ENCODE data around the gene TCF4. TPM values are rescaled to one million over a fixed set of nuclear protein-coding genes. Genes with fewer than 3 reads are reported as not detected.

TCF4 gene
- total RNA-seq: under 1 TPM; 0.28 to 0.45 TPM

DNA sequence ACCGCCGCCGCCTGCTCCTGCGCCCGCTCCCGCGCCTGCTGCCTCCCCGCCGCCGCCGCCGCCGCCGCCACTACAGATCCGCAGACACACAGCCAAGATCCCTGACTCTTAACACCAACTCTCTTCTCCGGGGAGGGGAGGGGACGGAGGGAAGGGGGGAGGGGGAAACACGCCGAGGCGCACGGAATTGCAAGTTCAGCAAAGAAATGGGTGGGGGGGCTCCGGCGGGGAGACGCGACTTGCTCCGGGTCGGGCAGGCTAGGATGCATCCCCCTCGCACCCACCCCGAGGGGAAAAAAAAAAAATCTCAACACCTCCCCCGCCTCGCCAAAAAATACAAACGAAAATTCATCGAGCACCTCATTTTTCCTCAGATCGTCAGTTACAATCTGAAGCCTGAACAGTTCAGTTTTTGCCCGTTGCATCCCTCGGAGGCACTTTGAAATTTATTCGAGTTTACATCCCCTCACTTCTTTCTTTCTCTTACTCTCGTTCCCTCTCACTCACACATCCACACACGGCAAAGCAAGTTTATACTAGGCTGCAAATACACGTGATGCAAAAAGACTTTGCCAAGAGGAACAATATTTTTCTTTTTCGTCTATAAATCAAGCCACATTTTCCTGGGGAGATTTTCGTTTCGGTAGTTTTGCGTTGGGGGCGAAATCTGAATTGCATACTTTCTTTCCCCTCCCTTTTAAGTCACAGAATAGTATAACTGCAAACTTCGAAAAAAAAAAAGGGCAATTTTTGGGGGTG is at the start of gene TCF4:
Gene TCF4, minus strand, starts transcription at position 82 of the 759 bp plus-strand sequence. CDS start 1,076 bp downstream, outside the sequence.
- Mint-ChIP-seq H3K4me3 (peak within 1 kb of the TSS; percentile 75), H3K4me1 (peaks cover 21% of the 10 kb centered on the region), H3K27me3 (peaks cover 44% of the 10 kb centered on the region), H3K36me3 (ENCODE audit: low read depth) (peaks cover 3% of the 10 kb centered on the region), H3K27ac (peak within 1 kb of the TSS; percentile 49), H3K9me3 (no peaks in the 10 kb centered on the region)
- DNase-seq: peak; percentile 27
- ChIA-PET POLR2A (interaction anchor here (0.7 kb wide), 1 partner anchor 339 kb away, joined by 3 read pairs; no protein-coding TSS in a partner anchor), CTCF (no interaction called here)

DNA sequence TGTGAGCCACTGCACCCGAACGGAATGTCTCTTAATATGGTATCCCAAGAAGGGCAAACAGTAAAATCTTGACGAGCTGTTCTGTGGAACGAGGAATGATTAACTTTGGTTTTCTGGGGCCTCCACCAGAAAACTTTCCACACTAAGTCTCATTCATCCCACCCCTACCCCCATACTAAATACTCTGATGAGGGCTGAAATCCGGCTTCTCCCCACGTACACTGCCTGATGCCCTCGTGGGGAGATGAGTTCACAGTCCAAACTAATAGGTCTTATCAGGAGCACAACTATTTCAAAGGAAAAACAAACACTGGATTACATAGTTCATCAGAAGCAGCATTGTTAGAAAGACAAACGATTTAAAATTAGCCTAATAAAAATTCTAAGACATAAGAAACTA is 49.2 kb upstream of the TCF4 start:
- no peak for DNase-seq
- CTCF ChIA-PET: no interaction called here
- H3K4me3 Mint-ChIP-seq: no peak overlapping the region
- H3K9me3 Mint-ChIP-seq: peaks cover 12% of the 10 kb centered on the region
- H3K4me1 Mint-ChIP-seq: no peaks in the 10 kb centered on the region
- H3K27me3 Mint-ChIP-seq: no peaks in the 10 kb centered on the region
- no peak overlapping the region for H3K27ac Mint-ChIP-seq
- H3K36me3 Mint-ChIP-seq (ENCODE audit: low read depth): no peaks in the 10 kb centered on the region
- POLR2A ChIA-PET: no interaction called here

DNA sequence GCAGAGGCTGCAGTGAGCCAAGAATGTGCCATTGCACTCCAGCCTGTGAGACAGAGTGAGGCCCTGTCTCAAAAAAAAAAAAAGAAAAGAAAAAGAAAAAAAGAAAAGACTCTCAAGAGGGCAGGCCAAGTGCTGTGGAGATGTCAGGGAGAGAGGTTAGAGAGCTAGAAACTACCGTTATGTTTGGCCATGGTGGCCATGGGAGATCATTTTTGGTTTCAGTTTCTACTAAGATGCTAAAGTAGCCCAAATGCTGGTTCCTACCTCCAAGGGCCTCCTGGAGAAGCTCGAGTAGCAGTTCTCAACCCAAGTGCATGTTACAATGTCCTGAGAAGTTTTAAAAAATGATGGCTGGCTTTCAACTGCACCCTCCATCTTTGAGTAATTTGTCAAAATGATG is 47.4 kb upstream of the TCF4 start:
- H3K9me3 Mint-ChIP-seq: peaks cover 10% of the 10 kb centered on the region
- H3K4me1 Mint-ChIP-seq: no peaks in the 10 kb centered on the region
- H3K36me3 Mint-ChIP-seq (ENCODE audit: low read depth): no peaks in the 10 kb centered on the region
- no peak overlapping the region for H3K4me3 Mint-ChIP-seq
- no peak for DNase-seq
- POLR2A ChIA-PET: no interaction called here
- H3K27ac Mint-ChIP-seq: no peak overlapping the region
- CTCF ChIA-PET: no interaction called here
- H3K27me3 Mint-ChIP-seq: no peaks in the 10 kb centered on the region

DNA sequence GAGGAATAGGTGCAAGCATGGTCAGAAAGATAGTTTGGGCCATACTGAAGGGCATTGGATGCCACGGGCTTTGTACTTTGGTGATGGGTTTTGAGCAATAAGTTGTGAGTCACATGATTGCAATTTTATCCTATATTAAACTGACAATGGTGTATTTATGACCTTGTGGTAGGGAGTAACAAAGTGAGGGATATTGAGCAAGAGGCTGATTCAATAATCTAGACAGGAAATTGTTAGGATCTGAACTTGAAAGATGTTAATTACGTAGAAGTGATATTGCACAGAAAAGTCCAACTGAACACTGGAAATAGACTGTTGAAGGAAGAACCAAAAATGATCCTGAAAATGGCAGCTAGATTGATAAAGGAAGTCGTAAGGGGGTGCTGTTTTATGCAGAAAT is 46.6 kb upstream of the TCF4 start:
- POLR2A ChIA-PET: no interaction called here
- Mint-ChIP-seq H3K27me3 (no peaks in the 10 kb centered on the region), H3K4me3 (no peak overlapping the region), H3K4me1 (no peaks in the 10 kb centered on the region), H3K9me3 (peaks cover 10% of the 10 kb centered on the region), H3K27ac (no peak overlapping the region), H3K36me3 (ENCODE audit: low read depth) (no peaks in the 10 kb centered on the region)
- no peak for DNase-seq
- CTCF ChIA-PET: no interaction called here

GRCh38 chr18:55633032-55633431 is 45.0 kb upstream of the TCF4 start:
- Mint-ChIP-seq H3K4me3 (no peak overlapping the region), H3K4me1 (no peaks in the 10 kb centered on the region), H3K27me3 (no peaks in the 10 kb centered on the region), H3K27ac (no peak overlapping the region), H3K36me3 (ENCODE audit: low read depth) (no peaks in the 10 kb centered on the region), H3K9me3 (peaks cover 10% of the 10 kb centered on the region)
- no peak for DNase-seq
- POLR2A ChIA-PET: no interaction called here
- CTCF ChIA-PET: no interaction called here

DNA sequence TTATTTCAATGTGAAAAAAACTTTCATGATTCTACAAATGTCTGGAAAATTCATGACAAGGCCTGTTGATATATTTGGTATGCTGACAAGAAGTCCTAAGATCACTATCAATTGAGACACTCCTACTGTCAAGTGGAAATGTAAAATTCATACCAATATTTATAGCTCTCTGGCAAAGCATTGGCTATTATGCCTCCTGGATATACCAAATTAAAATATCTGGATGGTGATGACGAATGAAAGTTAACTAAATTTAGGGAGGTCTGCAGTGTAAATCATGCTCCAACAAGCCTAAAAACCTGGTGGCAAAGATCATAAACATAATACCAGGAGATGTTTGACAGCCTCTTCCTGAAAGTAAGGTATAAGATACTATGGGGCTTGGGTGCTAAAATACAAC is 41.1 kb upstream of the TCF4 start:
- H3K27me3 Mint-ChIP-seq: no peaks in the 10 kb centered on the region
- POLR2A ChIA-PET: no interaction called here
- no peaks in the 10 kb centered on the region for H3K4me1 Mint-ChIP-seq
- H3K9me3 Mint-ChIP-seq: peaks cover 4% of the 10 kb centered on the region
- DNase-seq: no peak
- no peak overlapping the region for H3K4me3 Mint-ChIP-seq
- no peak overlapping the region for H3K27ac Mint-ChIP-seq
- CTCF ChIA-PET: no interaction called here
- H3K36me3 Mint-ChIP-seq (ENCODE audit: low read depth): no peaks in the 10 kb centered on the region

GRCh38 chr18:55627007-55627406 is 39.0 kb upstream of the TCF4 start:
- CTCF ChIA-PET: no interaction called here
- peaks cover 3% of the 10 kb centered on the region for H3K9me3 Mint-ChIP-seq
- H3K36me3 Mint-ChIP-seq (ENCODE audit: low read depth): no peaks in the 10 kb centered on the region
- no peaks in the 10 kb centered on the region for H3K4me1 Mint-ChIP-seq
- no peak overlapping the region for H3K4me3 Mint-ChIP-seq
- no peak overlapping the region for H3K27ac Mint-ChIP-seq
- no peak for DNase-seq
- no peaks in the 10 kb centered on the region for H3K27me3 Mint-ChIP-seq
- POLR2A ChIA-PET: no interaction called here

GRCh38 chr18:55625901-55626300 is 37.9 kb upstream of the TCF4 start:
- Mint-ChIP-seq H3K4me1 (no peaks in the 10 kb centered on the region), H3K27me3 (no peaks in the 10 kb centered on the region), H3K27ac (no peak overlapping the region), H3K36me3 (ENCODE audit: low read depth) (no peaks in the 10 kb centered on the region), H3K9me3 (peaks cover 3% of the 10 kb centered on the region), H3K4me3 (no peak overlapping the region)
- ChIA-PET CTCF (no interaction called here), POLR2A (no interaction called here)
- DNase-seq: no peak

- Mint-ChIP-seq H3K4me1 (no peaks in the 10 kb centered on the region), H3K4me3 (no peak overlapping the region), H3K9me3 (peaks cover 4% of the 10 kb centered on the region), H3K27me3 (no peaks in the 10 kb centered on the region), H3K36me3 (ENCODE audit: low read depth) (no peaks in the 10 kb centered on the region), H3K27ac (no peak overlapping the region)
- ChIA-PET CTCF (no interaction called here), POLR2A (no interaction called here)
- DNase-seq: no peak
Observed at GRCh38 chr18:55623626-55624025, 35.6 kb upstream of the TCF4 start.

- Mint-ChIP-seq H3K27ac (no peak overlapping the region), H3K9me3 (no peaks in the 10 kb centered on the region), H3K4me3 (no peak overlapping the region), H3K36me3 (ENCODE audit: low read depth) (no peaks in the 10 kb centered on the region), H3K27me3 (no peaks in the 10 kb centered on the region), H3K4me1 (no peaks in the 10 kb centered on the region)
- CTCF ChIA-PET: no interaction called here
- DNase-seq: no peak
- POLR2A ChIA-PET: no interaction called here
Observed at GRCh38 chr18:55610506-55610905, 22.5 kb upstream of the TCF4 start.

GRCh38 chr18:55609160-55609825 is 21.3 kb upstream of the TCF4 start:
- no peaks in the 10 kb centered on the region for H3K4me1 Mint-ChIP-seq
- no peak for DNase-seq
- H3K36me3 Mint-ChIP-seq (ENCODE audit: low read depth): no peaks in the 10 kb centered on the region
- H3K27me3 Mint-ChIP-seq: no peaks in the 10 kb centered on the region
- CTCF ChIA-PET: no interaction called here
- no peaks in the 10 kb centered on the region for H3K9me3 Mint-ChIP-seq
- POLR2A ChIA-PET: no interaction called here
- H3K4me3 Mint-ChIP-seq: no peak overlapping the region
- no peak overlapping the region for H3K27ac Mint-ChIP-seq

- Mint-ChIP-seq H3K27ac (no peak overlapping the region), H3K36me3 (ENCODE audit: low read depth) (no peaks in the 10 kb centered on the region), H3K27me3 (no peaks in the 10 kb centered on the region), H3K4me1 (no peaks in the 10 kb centered on the region), H3K4me3 (no peak overlapping the region), H3K9me3 (no peaks in the 10 kb centered on the region)
- CTCF ChIA-PET: no interaction called here
- POLR2A ChIA-PET: no interaction called here
- DNase-seq: no peak
Observed at GRCh38 chr18:55608497-55608896, 20.5 kb upstream of the TCF4 start.

DNA sequence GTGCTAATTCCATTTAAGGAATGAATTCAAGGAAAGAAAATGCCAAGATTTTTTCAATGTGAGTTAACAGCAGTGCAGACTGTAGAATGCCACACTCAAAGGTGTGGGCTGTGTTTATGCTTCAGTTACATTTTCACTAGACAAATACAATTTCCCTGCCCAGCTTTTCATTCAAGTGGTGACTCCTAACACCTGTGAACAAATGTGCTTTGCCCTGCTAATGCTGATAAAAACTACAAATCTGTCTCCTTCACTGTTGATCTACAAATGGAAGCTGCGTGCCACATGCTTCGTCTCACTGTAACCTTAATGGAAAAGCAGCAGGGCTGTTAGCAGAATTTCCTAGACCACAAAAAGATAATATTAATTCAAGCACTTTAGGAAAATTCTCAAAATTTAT is 19.8 kb upstream of the TCF4 start:
- no peaks in the 10 kb centered on the region for H3K36me3 Mint-ChIP-seq (ENCODE audit: low read depth)
- POLR2A ChIA-PET: no interaction called here
- CTCF ChIA-PET: no interaction called here

DNA sequence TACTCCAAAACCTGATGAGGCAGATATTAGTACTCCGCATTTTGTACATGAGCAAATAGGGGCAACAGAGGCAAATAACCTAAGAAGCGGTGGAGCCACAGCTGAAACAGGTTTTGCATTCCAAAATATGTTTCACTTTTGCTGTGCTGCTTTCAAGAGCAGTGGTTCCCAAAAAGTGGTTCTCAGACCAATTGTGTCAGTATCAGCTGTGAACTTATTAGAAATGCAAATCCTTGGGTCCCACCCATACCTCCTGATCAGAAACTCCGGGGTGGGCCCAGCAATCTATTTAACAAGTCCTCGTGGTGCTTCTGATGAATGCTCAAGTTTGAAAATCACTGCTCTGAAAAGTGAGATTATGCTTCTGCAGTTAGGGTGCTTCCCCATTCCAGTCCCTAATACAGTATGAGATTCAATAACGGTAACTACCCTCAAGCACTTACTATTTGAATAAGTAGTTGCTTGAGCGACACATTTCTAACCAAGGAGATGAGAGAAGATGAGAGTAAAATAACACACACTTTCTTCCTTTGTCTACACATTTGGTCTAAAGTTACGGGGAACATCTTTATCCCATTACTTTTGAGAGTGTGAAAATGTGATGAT is 17.8 kb upstream of the TCF4 start:
- H3K9me3 Mint-ChIP-seq: no peaks in the 10 kb centered on the region
- no peaks in the 10 kb centered on the region for H3K36me3 Mint-ChIP-seq (ENCODE audit: low read depth)
- DNase-seq: no peak
- CTCF ChIA-PET: no interaction called here
- POLR2A ChIA-PET: no interaction called here
- no peaks in the 10 kb centered on the region for H3K4me1 Mint-ChIP-seq
- H3K4me3 Mint-ChIP-seq: no peak overlapping the region
- no peaks in the 10 kb centered on the region for H3K27me3 Mint-ChIP-seq
- H3K27ac Mint-ChIP-seq: no peak overlapping the region

More for the DNA sequence above, 19.8 kb upstream of the TCF4 start:
- no peaks in the 10 kb centered on the region for H3K4me1 Mint-ChIP-seq
- H3K9me3 Mint-ChIP-seq: no peaks in the 10 kb centered on the region
- no peaks in the 10 kb centered on the region for H3K27me3 Mint-ChIP-seq
- no peak overlapping the region for H3K4me3 Mint-ChIP-seq
- no peak overlapping the region for H3K27ac Mint-ChIP-seq
- no peak for DNase-seq

Data from activated CD4-positive, alpha-beta memory T cell treated with anti-CD3 and anti-CD28 coated beads, Interleukin-2, amount 10 ng/mL, durations not matched to agents 7 days and 5 days (primary cell).